HL-60 (cell line): Measurements from ENCODE around the gene CCRL2.

Source experiments
- DNase-seq, 2 experiments: peaks; one replicate each; pipeline ENCODE4 v3.0.0-alpha.2; 2010 to 2020; ENCODE audit warnings: low read depth in 1 of 2, low spot score in 1 of 2
- H3K27ac ChIP-seq: fragments of 250-450 bp; sonication (Bioruptor Pico); replicated peaks from 2 replicates; pipeline ENCODE4 v1.5.1; 2020; ENCODE audit warnings: mild to moderate bottlenecking, moderate library complexity
- H3K27me3 ChIP-seq: fragments of 250-450 bp; sonication (Bioruptor Pico); 2 replicates; pipeline ENCODE4 v1.5.1; 2021; ENCODE audit warnings: mild to moderate bottlenecking, moderate library complexity; ENCODE audit not compliant: insufficient read depth, poor library complexity, severe bottlenecking
- H3K4me3 ChIP-seq: replicated peaks from 2 replicates; pipeline ENCODE4 v1.5.1; 2011; ENCODE audit warnings: mild to moderate bottlenecking, control low read depth, low read length; ENCODE audit not compliant: insufficient read depth
- CTCF ChIP-seq: IDR thresholded peaks from one replicate; pipeline ENCODE4 v1.5.1; 2011; ENCODE audit warnings: low read length, control low read depth, inconsistent platforms; ENCODE audit not compliant: insufficient read depth
- GABPA ChIP-seq: IDR thresholded peaks from 2 replicates; pipeline ENCODE4 v1.6.1; 2012; ENCODE audit warnings: low read depth
- POLR2AphosphoS5 ChIP-seq: IDR thresholded peaks from 2 replicates; pipeline ENCODE4 v1.6.1; 2012; ENCODE audit warnings: low read depth
- REST ChIP-seq: IDR thresholded peaks from 2 replicates; pipeline ENCODE4 v1.6.1; 2012; ENCODE audit warnings: low read depth; ENCODE audit not compliant: insufficient replicate concordance
- SPI1 ChIP-seq: IDR thresholded peaks from 2 replicates; pipeline ENCODE4 v1.6.1; 2012; ENCODE audit warnings: low read depth, mild to moderate bottlenecking, borderline replicate concordance

Gene CCRL2

GRCh38 chr3:46398186-46398955 lies 8.7 kb upstream of the CCRL2 start:
- Histone ChIP-seq H3K27me3 (no peaks in the 10 kb centered on the region), H3K4me3 (no peak overlapping the region), H3K27ac (no peak overlapping the region)
- no peak for DNase-seq
- no peak for TF ChIP-seq GABPA
- no peak for TF ChIP-seq REST
- TF ChIP-seq POLR2AphosphoS5, result no peak
- no peak for TF ChIP-seq CTCF
- no peak for TF ChIP-seq SPI1

- TF ChIP-seq SPI1, result no peak
- no peak for TF ChIP-seq GABPA
- TF ChIP-seq REST, result no peak
- TF ChIP-seq POLR2AphosphoS5, result no peak
- TF ChIP-seq CTCF, result no peak
Measured at GRCh38 chr3:46399098-46399497, 8.0 kb upstream of the CCRL2 start.

GRCh38 chr3:46399557-46399956 lies 7.5 kb upstream of the CCRL2 start:
- TF ChIP-seq REST, result no peak
- TF ChIP-seq SPI1, result no peak
- no peak for TF ChIP-seq CTCF
- no peak for TF ChIP-seq GABPA
- TF ChIP-seq POLR2AphosphoS5, result no peak
- Histone ChIP-seq H3K4me3 (no peak overlapping the region), H3K27me3 (no peaks in the 10 kb centered on the region), H3K27ac (no peak overlapping the region)
- no peak for DNase-seq

More at GRCh38 chr3:46399098-46399497, 8.0 kb upstream of the CCRL2 start:
- no peaks in the 10 kb centered on the region for H3K27me3 ChIP-seq
- H3K4me3 ChIP-seq, result no peak overlapping the region
- H3K27ac ChIP-seq, result no peak overlapping the region
- DNase-seq, result no peak
